HG02759 (cell line): ENCODE data around the gene OVCH2.
"Not testable (repeated sequence)": the region's sequence is repeated elsewhere in the genome, so short reads cannot be mapped to it uniquely, and the experiment has no call there.

Source experiments
- ATAC-seq: cut with Tn5 transposase; IDR thresholded peaks from one replicate; pipeline ENCODE4 v1.9.1; 2021; ENCODE audit warnings: mild to moderate bottlenecking, moderate library complexity; ENCODE audit not compliant: unreplicated experiment

Gene OVCH2, protein sequence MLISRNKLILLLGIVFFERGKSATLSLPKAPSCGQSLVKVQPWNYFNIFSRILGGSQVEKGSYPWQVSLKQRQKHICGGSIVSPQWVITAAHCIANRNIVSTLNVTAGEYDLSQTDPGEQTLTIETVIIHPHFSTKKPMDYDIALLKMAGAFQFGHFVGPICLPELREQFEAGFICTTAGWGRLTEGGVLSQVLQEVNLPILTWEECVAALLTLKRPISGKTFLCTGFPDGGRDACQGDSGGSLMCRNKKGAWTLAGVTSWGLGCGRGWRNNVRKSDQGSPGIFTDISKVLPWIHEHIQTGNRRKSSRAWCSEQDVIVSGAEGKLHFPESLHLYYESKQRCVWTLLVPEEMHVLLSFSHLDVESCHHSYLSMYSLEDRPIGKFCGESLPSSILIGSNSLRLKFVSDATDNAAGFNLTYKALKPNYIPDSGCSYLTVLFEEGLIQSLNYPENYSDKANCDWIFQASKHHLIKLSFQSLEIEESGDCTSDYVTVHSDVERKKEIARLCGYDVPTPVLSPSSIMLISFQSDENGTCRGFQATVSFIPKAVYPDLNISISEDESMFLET

DNA sequence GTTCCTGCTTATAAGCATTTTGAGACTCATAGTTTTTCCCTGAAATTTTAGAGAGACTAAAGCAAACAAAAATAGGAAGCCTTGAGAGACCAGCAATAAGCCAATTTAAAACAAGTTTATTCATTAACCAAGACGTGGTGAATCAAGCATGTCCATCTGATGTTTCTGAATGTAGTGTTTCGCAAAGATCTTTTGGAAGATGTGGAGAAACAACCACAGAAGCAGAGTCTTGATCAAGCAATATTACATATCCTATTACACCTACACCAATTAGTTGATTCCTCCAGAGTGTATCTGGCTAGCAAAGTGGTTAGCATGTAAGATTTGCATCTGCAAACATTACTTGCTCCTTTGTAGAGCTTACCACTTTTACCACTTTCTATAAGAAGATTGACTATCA lies at the start of gene OVCH2:
Gene OVCH2 (minus strand): TSS at position 101 of the 400 bp plus-strand sequence. CDS start 83 bp downstream, at position 18.
- ATAC-seq, result no peak

DNA sequence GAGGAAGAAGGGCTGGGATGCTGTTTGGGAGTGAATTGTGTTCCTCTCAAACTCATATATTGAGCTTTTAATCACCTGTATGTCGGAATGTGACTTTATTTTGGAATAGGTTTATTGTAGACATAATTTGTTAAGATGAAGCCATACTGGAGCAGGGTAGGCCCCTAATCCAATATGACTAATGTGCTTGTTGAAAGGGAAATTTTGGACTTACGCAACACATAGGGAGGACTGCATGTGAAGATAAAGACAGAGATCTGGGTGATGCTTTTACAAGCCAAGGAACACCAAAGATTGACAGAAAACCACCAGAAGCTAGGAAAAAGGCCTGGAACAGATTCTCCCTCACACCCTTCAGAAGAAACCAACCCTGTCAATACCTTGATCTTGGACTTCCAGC lies 43.2 kb upstream of the OVCH2 start:
- ATAC-seq, result no peak

DNA sequence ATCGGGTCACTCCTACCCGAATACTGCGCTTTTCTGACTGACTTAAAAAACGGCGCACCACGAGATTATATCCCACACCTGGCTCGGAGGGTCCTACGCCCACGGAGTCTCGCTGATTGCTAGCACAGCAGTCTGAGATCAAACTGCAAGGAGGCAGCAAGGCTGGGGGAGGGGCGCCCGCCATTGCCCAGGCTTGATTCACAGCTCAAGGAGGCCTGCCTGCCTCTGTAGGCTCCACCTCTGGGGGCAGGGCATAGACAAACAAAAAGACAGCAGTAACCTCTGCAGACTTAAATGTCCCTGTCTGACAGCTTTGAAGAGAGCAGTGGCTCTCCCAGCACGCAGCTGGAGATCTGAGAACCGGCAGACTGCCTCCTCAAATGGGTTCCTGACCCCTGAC lies 28.5 kb upstream of the OVCH2 start:
- not testable (repeated sequence) for ATAC-seq

DNA sequence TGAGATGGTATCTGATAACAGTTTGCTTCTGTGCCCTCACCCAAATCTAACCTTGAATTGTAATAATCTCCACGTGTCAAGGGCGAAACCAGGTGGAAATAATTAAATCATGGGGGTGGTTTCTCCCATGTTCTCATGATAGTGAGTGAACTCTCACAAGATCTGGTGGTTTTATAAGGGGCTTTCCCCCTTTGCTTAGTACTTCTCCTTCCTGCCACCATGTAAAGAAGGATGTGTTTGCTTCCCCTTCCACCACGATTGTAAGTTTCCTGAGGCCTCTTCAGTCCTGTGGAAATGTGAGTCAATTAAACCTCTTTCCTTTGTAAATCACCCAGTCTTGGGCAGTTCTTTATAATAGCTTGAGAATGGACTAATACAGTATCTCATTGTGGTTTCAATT lies 8.5 kb upstream of the OVCH2 start:
- no peak for ATAC-seq

DNA sequence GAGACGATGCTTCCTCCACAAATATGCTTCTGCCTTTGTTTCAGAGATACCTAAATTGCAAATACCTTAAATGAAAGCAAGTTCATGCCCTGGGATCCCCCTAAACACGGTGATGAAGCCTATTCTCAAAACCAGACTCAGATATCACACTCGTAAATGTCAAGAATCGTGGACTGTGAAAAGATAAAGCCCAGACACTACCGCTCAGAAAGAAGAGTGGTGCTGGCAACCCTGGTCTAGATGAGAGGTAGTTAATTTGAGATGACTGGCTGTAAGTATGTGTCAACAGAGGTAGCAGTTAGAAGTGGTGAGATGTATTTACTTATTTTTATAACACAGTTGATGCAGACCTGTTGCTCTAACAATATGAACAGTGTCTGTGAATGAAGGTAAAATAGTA lies 2.5 kb downstream of the OVCH2 start:
- no peak for ATAC-seq

DNA sequence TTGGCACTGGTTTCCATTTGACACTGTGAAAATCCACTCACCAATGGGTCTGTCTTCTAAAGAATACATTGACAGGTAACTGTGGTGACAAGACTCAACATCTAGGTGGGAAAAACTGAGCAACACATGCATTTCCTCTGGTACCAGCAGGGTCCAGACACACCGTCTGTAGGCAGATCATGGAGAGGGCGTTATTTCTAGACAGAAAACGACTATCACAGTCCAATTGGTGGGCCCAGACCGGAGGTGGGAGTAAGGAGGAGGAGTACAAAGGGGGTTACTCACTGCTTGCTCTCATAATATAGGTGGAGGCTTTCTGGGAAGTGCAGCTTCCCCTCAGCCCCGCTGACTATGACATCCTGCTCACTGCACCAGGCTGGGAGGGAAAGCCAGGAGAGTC lies 9.9 kb downstream of the OVCH2 start:
- ATAC-seq, result no peak

DNA sequence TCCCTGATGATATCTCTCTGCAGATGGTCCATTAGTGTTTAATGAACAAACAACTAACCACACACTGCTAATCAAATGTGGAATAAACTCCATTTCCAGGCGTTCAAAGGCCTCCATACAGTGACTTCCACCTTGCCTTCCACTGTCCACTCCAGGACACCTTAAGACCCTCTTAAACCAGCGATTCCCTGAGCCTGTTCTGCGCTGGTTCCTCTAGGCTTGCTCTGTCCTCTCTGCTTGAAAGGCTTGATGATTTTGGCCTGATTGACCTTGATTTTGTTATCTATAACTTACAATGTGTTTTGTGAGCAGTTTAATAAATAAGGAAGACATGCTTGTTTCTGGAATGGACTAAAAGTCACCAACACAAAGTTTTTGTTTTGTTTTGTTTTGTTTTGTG lies 12.0 kb downstream of the OVCH2 start:
- ATAC-seq, result no peak

DNA sequence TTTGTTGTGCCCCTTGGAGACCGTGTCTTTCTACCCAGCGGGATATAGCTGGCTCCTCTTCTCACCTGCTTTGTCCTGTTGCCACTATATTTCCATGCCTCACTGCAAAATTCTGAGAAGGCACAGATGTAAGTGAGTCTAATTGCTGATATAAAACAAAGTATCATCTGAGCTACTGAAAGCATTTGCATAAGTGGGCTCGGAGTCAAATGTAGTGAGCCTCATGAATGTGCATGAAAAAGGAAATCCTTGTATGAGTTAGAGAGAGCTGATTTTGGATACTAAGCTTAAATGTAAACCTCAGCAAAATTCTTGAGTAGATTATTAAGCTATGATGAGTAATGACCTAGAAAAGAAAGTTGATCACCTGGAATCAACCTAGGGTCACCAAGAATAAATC lies 13.9 kb downstream of the OVCH2 start:
- ATAC-seq, result no peak

DNA sequence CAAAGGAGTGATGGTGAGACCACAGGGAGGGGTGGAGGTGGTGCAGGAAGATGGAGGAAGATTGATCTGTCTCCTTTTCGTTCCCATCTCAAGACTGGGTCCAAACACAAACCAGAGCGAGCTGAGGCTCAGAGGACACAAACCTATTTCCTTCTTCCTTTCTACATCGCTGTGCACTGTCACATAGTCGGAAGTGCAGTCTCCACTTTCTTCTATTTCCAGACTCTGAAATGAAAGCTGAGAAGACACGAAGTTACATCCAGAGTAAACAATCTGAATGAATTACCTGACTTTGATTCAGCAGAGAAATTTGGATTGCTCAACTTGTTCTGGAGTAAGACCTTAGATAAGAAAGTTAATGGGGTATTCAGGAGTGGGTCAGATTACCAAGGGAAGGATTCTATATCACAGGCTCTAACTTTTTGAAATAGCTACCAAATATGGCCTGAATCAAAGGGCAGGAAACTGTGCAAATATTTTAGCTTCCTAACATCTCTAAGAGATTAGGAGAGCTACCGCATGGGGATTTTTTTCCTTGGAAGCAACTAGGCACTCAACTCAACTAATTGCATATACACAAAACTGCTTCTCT lies 14.4 kb downstream of the OVCH2 start:
- ATAC-seq, result no peak

DNA sequence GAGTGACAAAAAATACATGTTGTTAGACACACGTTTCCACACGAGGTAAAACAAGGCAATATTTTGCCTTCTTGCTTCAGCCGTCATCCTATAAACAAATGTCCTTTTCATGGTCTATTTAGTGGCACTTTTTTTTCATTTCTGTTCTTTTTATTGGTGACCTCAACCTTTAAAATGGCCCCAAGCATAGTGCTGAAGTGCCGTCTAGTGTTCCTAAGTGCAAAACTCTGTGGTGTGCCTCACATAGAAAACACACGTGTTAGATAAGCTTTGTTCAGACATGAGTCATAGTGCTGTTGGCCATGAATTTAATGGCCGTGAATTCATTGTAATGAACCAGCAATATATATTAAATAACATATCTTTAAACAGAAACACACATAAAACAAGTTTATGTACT lies 15.6 kb downstream of the OVCH2 start:
- no peak for ATAC-seq

DNA sequence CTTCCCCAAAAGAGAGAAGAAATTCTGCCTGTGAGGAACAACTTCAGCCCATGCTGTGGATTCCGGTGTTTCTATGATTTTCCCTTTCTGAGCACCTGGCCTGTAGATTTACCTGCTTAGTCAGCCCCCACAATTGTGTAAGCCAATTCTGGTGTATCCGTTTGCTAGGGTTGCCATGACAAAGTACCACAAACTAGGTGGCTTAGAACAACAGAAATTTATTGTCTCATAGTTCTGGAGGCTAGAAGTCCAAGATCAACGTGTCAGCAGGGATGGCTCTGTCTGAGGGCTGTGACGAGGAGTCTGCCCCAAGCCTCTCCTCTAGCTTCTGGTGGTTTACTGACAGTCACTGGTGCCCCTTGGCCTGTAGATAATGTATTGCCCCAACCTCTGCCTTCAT lies 17.0 kb downstream of the OVCH2 start:
- no peak for ATAC-seq

DNA sequence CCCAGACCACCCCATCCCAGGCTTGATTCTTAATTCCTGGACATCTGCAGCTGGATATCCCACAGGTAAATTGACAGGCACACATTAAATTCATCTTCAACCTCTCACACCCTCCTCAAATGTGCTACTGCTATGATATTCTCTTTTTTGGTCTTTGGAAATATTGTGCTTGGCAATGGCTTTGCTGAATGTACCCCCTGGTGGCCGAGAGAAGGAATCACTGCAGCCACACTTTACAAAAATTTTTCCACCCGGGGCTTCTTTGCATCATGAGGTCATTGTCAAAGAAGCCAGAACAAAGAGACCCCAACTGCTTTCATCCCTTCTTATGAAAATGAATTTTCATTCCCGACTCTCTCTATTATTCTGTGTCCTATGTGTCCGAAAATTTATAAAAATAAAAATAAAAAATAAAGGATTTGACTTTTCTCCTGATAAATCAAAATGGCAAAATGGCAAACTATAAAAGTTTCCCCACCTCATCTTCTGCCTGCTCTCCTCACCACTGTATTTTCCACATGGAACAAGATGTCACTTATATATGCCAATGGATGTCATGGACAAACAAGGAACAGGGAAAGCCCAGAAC lies 17.9 kb downstream of the OVCH2 start:
- no peak for ATAC-seq

DNA sequence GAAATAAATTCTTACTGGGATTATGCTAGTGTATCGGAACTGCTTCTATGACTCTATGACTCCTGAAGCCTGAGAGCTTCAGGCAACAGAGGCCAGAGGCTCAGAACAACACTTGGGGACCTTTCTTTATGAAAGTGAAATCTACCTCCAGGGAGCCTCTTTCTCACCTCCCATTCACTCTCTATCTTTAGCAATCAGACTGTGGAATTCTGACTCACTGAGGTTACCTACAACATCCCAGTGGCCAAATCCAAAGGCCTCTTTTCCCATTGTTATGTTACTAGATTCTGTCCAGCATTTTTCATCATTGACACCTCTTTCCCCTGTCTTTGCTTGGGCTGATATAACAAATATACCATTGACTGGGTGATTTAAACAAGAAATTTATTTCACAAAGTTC lies 18.9 kb downstream of the OVCH2 start:
- no peak for ATAC-seq

DNA sequence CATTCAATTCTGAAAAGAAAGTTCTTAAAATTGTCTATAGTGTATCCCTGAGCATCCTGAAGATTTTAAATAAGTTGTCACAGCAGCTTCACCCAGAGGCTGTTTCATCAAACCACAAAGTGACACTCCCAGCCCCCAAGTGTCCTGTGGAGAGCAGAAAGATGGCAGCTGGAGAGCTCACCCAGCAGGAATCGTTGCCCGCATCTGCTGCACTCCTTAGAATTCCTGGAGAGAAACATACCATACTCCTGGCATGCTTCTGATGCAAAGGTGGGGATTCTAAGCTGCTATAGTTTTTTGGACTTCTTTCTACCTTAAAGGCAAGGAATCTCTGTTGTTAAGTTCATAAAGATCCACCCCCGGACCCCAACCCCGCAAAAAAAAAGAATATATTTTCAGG lies 19.5 kb downstream of the OVCH2 start:
- no peak for ATAC-seq

DNA sequence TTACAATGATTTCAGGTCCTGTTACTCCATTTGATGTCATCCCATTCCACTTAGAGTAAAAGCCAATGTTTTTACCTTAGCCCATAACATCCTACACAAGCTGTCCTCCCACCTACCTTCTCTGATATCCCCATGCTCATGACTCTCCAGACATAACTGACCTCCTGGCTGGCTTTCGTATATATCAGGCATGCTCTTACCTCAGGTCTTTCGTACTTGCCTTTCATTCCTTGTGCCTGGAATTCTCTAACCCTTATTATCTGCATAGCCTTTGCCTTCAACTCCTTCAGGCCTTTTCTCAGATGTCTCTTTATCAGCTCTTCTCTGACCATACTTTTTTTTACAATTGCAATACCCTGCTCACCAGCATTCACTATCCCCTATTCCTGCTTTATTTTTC lies 22.7 kb downstream of the OVCH2 start:
- ATAC-seq, result no peak

DNA sequence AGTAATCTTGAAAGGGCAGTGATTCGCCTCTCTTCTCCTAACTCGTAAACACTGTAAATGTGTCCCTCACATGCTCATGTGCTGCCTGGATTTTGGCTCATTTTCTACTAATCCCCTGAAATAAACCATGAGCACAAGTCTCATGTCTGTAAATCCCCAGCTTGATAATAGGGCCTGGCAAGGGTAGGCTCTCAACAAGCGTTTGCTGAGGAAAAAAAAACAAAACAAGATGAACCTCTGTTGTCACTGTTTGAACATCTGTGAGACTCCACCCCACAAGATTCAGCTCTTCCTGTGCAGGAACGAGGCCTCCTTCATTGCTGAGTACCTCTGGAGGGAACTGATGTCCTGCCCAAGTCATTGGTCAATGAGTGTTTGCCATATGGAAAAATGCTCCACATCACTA lies 28.5 kb downstream of the OVCH2 start:
- no peak for ATAC-seq

DNA sequence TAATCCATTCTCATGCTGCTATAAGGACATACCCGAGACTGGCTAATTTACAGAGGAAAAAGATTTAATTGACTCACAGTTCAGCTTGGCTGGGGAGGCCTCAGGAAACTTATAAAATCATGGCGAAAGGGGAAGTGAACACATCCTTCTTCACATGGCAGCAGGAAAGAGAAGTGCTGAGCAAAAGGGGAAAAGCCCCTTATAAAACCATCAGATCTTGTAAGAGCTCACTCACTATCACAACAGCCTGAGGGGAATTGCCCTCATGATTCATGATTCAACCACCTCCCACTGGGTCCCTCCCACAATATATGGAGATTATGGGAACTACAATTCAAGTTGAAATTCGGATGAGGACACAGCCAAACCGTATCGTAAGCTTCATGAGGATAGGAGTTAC lies 29.2 kb downstream of the OVCH2 start:
- no peak for ATAC-seq

DNA sequence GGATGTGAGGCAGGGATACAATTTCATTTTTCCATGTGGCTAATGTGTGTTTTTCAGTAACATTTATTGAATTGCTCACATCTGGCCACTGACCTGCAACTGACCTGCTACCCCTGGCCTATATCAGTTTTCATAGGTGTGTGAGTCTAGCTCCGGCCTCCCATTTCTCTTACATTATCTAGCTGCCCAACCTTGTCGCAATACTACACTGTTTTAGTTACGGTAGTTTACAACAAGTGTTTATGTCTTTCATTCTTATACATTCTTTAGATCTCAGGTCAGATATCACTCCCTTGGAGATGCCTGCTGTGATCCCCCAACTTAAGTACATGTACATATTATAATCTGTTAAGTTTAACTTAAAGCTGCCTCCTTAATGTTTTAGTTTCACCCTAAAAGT lies 30.6 kb downstream of the OVCH2 start:
- no peak for ATAC-seq

DNA sequence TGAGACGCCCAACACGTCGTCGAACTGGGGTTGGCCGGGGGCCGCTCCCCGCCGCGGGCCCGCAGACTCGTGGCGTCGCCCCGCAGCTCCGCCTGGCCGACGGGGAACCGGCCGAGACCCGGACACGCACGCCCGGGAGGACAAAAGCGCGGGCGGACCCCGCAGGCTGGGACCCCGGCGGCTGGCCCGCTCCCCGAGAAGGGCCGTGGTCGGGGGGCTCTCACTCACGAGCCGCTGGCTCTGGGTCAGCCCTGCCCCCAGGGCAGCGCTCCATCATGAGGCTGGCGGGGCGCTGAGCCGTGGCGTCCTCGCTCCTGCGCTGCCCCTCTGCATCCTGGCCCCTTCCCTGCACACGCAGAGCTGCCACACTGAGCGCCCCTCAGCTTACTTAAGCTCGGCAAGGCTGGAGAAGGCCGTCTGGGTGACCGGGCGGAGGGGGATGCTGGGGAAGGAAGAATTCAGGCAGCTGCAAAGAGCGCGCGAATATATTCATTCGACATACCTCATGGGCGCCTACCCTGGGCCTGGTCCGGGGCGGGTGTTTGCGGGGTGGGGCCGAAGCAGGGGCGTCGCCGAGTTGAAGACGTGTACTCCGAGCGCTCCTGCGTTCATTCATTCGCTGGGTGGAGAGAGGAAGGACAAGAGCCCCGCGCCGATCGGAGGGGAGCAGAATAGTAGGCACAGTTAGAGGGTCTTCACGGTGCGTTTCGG lies 32.4 kb downstream of the OVCH2 start:
- ATAC-seq, result no peak

DNA sequence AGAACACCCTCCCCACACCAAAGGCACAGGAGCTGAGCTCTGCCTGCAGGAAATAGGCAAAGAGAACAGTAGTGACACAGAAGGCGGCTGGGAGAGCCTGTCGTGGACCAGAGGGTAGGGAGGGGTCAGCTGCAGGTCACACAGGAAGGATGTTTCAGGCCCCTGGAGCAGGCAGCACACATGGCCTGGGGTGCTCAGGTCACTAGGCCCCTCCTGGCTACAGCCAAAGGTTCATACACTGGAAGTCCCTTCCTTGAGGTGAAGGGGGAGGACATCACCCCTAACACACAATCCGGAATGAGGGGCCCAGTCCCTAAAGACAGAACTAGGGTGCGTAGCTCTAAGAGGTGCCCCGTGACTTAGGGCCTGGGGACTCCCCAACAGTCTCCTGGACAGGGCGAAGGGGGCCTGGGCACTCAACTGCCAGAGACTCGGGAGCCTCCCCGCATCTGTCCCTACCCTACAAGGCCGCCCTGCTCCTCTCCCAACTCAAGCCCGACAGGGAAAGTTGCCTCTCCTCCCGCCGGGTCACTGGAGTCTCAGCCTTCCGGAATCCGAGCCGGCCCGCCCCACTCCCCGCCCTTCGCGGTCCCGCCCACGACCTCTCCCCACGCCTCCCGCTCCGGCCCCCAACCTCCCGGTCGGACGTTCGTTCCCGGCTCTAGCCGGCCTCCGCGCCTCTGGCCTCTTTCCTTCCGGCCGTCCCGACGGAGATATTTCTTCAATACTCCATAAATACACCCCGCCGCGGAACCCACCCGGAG lies 33.1 kb downstream of the OVCH2 start, which contains the start of gene CYB5R2:
Gene CYB5R2 (minus strand): TSS at position 541 of the 764 bp plus-strand sequence. CDS start 675 bp downstream, outside the sequence.
- ATAC-seq, result no peak
